CD4-positive, alpha-beta T cell (primary cell): Measurements from ENCODE around the gene KDM4B. TPM values are rescaled to one million over a fixed set of nuclear protein-coding genes. Genes with fewer than 3 reads are reported as not detected.

Experiments used
- ATAC-seq: fragments of 200-7000 bp; cut with Tn5 transposase; one replicate; pipeline ENCODE4 v1.10.0; 2022; ENCODE audit warnings: mild to moderate bottlenecking; ENCODE audit not compliant: poor library complexity
- CTCF ChIA-PET: fragments of 350-600 bp; sonication (Branson Sonifier 250); formaldehyde crosslinking; loops from one replicate; lab custom pipeline; 2021; ENCODE audit warnings: antibody characterized with exemption, inconsistent platforms; lab: Charles Lee
- POLR2A ChIA-PET: fragments of 350-600 bp; sonication (Branson Sonifier 250); formaldehyde crosslinking; loops from one replicate; lab custom pipeline; 2021; ENCODE audit warnings: antibody characterized with exemption, inconsistent platforms; lab: Charles Lee
- DNase-seq, 14 experiments: peaks; one replicate each; pipeline ENCODE4 v3.0.0-alpha.2; 2013 to 2020; ENCODE audit warnings: mixed read lengths in 2 of 14
- H3K27ac ChIP-seq, 2 donors: one replicate each; pipeline versions ENCODE4 v1.5.1 to v1.7.0; 2013; ENCODE audit warnings: low read length in 2 of 2, low read depth in 1 of 2, mild to moderate bottlenecking in 1 of 2
- H3K27me3 ChIP-seq, 2 experiments: 1 replicate in 1 of 2; 2 replicates in 1 of 2; pipeline versions ENCODE4 v1.6.1 to v1.7.0; 2013; ENCODE audit warnings: low read length in 2 of 2, control low read depth in 1 of 2, mild to moderate bottlenecking in 1 of 2, moderate library complexity in 1 of 2; ENCODE audit not compliant: insufficient read depth in 2 of 2, control insufficient read depth in 1 of 2
- H3K36me3 ChIP-seq: one replicate; pipeline ENCODE4 v1.6.1; 2013; ENCODE audit warnings: low read length, control low read depth; ENCODE audit not compliant: insufficient read depth
- H3K4me1 ChIP-seq: one replicate; pipeline ENCODE4 v1.6.1; 2013; ENCODE audit warnings: low read length, control low read depth; ENCODE audit not compliant: insufficient read depth
- H3K4me3 ChIP-seq: one replicate; pipeline ENCODE4 v1.5.1; 2013; ENCODE audit warnings: mild to moderate bottlenecking, low read length, moderate library complexity
- H3K9me3 ChIP-seq, 2 experiments: 1 replicate in 1 of 2; 2 replicates in 1 of 2; pipeline versions ENCODE4 v1.6.1 to v1.7.0; 2013; ENCODE audit warnings: low read length in 2 of 2, mild to moderate bottlenecking in 2 of 2, control low read depth in 1 of 2, moderate library complexity in 1 of 2; ENCODE audit not compliant: control insufficient read depth in 1 of 2, insufficient read depth in 1 of 2
- H3K27ac Mint-ChIP-seq: one replicate; pipeline ENCODE4 v1.8.0; 2020; ENCODE audit warnings: mixed read lengths
- H3K27me3 Mint-ChIP-seq: one replicate; pipeline ENCODE4 v1.8.0; 2021; ENCODE audit warnings: mixed read lengths
- H3K36me3 Mint-ChIP-seq: one replicate; pipeline ENCODE4 v1.8.0; 2021; ENCODE audit warnings: low read depth, mixed read lengths
- H3K4me1 Mint-ChIP-seq: one replicate; pipeline ENCODE4 v1.8.0; 2021; ENCODE audit warnings: low read depth, mixed read lengths
- H3K4me3 Mint-ChIP-seq: one replicate; pipeline ENCODE4 v1.8.0; 2020; ENCODE audit warnings: mild to moderate bottlenecking, mixed read lengths
- H3K9me3 Mint-ChIP-seq: one replicate; pipeline ENCODE4 v1.8.0; 2020; ENCODE audit warnings: mixed read lengths
- intact Hi-C, 2 experiments: fragments of 100-400 bp; cut with DNase I in 1 of 2; cut with micrococcal nuclease in 1 of 2; formaldehyde crosslinking; loops; one replicate each; pipeline versions ENCODE4 v1.15.1 to v1.9.0; 2023 to 2025; cut with DNase I, micrococcal nuclease
- total RNA-seq, 174 experiments: library from RNA in 2 of 174; stranded (reverse) in 2 of 174; gene quantifications; one replicate each; pipeline ENCODE4 v1.2.3 and lab custom pipeline; 2021 to 2026
- TF ChIP-seq, protein P1 (sequence below): fragments of 200-600 bp; IDR thresholded peaks from one replicate; pipeline ENCODE4 v1.8.0; 2022; ENCODE audit warnings: antibody characterized with exemption, mild to moderate bottlenecking

Gene KDM4B
- total RNA-seq, 2 experiments from 2014 or later = 41.8 to 42.5 TPM

DNA sequence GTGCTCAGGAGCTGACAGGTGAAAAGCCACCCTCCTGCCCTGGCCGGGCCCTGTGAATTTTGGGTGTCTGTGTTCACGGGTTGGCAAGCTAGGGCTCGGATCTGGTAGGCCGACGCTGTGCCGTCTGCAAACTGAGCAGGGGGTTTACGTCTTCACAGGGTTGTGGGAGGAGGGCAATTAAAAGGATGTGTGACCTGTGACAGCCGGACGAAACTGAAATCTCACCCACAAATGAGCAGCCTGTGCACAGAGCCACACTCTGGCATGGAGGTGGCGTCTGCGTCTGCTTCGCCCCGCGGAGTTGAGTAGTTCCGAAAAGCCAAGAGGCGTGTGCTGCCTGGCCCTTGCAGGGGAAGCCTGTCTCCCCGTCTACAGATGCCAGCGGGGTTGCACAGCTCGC lies 117.3 kb downstream of the KDM4B start:
- POLR2A ChIA-PET = no interaction called here
- ATAC-seq (no peak), DNase-seq (peak in 2 of 14 experiments; percentile 12 to 24)
- intact Hi-C loops = no loop called here
- H3K4me1 ChIP-seq = no peaks in the 10 kb centered on the region
- H3K36me3 ChIP-seq = peaks cover 51% of the 10 kb centered on the region
- H3K36me3 Mint-ChIP-seq = peaks cover 33% of the 10 kb centered on the region
- no peaks in the 10 kb centered on the region for H3K4me1 Mint-ChIP-seq
- H3K27me3 ChIP-seq = no peaks in the 10 kb centered on the region
- TF ChIP-seq, protein P1, sequence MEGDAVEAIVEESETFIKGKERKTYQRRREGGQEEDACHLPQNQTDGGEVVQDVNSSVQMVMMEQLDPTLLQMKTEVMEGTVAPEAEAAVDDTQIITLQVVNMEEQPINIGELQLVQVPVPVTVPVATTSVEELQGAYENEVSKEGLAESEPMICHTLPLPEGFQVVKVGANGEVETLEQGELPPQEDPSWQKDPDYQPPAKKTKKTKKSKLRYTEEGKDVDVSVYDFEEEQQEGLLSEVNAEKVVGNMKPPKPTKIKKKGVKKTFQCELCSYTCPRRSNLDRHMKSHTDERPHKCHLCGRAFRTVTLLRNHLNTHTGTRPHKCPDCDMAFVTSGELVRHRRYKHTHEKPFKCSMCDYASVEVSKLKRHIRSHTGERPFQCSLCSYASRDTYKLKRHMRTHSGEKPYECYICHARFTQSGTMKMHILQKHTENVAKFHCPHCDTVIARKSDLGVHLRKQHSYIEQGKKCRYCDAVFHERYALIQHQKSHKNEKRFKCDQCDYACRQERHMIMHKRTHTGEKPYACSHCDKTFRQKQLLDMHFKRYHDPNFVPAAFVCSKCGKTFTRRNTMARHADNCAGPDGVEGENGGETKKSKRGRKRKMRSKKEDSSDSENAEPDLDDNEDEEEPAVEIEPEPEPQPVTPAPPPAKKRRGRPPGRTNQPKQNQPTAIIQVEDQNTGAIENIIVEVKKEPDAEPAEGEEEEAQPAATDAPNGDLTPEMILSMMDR = no peak
- no peaks in the 10 kb centered on the region for H3K27me3 Mint-ChIP-seq
- no peak overlapping the region for H3K27ac ChIP-seq
- CTCF ChIA-PET = no interaction called here
- H3K4me3 Mint-ChIP-seq = no peak overlapping the region
- no peak overlapping the region for H3K27ac Mint-ChIP-seq
- H3K9me3 ChIP-seq = no peaks in the 10 kb centered on the region
- no peak overlapping the region for H3K4me3 ChIP-seq
- no peaks in the 10 kb centered on the region for H3K9me3 Mint-ChIP-seq

DNA sequence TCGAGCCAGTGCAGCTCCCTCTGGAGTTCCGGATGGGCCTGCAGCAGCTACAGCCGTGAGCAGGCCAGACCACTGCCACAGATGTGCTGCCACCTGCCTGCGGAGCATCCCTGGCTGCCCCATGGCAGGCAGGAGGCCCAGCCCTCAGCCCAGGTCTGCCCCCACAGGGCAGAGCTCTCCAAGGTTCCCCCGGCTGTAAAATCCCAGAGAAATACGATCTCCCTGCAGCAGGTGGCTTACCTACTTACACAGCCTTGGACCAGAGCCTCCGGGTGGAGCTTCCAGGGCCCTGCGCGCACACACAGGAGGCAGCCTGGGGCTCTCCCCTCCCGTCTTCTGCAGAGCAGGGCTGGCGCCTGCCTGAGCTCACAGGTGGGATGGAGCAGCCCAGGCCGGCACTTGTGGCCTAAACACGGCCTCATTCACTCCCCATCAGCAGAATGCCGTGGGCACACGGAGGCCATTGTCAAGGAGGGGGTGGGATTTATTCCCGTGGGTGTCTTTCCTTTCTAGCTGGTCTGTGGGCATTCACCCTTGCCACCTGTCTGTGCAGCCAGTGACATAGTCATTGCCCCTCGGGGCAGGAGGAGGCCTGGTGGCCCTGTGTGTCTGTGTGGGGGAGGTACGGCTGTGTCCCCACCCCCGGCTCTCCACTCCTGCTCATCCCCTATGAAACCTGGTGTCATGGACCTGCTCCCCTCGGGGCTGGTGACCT lies 118.0 kb downstream of the KDM4B start:
- Histone ChIP-seq H3K36me3 (peaks cover 46% of the 10 kb centered on the region), H3K27ac (no peak overlapping the region), H3K4me3 (no peak overlapping the region), H3K27me3 (no peaks in the 10 kb centered on the region), H3K9me3 (no peaks in the 10 kb centered on the region), H3K4me1 (no peaks in the 10 kb centered on the region)
- TF ChIP-seq, protein P1 = no peak
- POLR2A ChIA-PET = no interaction called here
- Mint-ChIP-seq H3K9me3 (no peaks in the 10 kb centered on the region), H3K27me3 (no peaks in the 10 kb centered on the region), H3K36me3 (peaks cover 31% of the 10 kb centered on the region), H3K27ac (no peak overlapping the region), H3K4me1 (no peaks in the 10 kb centered on the region), H3K4me3 (no peak overlapping the region)
- ATAC-seq (no peak), DNase-seq (no peak)
- intact Hi-C loops = no loop called here
- CTCF ChIA-PET = no interaction called here

DNA sequence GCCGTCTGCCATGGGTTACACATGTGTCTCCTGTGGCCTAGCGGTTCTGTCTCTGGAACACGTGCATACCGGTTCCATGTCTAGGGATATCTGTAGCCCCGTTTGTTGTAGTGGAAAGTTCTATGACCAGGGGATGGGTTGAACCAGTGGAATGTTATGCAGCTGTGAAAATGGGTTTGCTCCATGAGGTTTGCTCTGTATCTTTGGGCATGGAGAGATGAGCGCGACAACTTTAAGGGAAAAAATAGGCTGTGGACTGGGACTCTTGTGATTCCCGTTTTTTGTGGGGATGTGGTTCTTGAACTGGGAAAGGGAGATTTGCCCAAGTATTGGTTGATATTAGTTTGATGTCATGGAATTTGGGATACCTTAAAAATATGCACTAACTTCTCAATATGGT lies 120.4 kb downstream of the KDM4B start:
- Mint-ChIP-seq H3K36me3 (peaks cover 26% of the 10 kb centered on the region), H3K4me1 (no peaks in the 10 kb centered on the region), H3K27ac (no peak overlapping the region), H3K9me3 (no peaks in the 10 kb centered on the region), H3K4me3 (no peak overlapping the region), H3K27me3 (no peaks in the 10 kb centered on the region)
- intact Hi-C loops = no loop called here
- H3K9me3 ChIP-seq = no peaks in the 10 kb centered on the region
- ChIA-PET CTCF (no interaction called here), POLR2A (no interaction called here)
- H3K4me3 ChIP-seq = no peak overlapping the region
- TF ChIP-seq, protein P1 = no peak
- no peaks in the 10 kb centered on the region for H3K27me3 ChIP-seq
- no peak for ATAC-seq
- H3K36me3 ChIP-seq = peaks cover 36% of the 10 kb centered on the region
- DNase-seq = no peak
- H3K4me1 ChIP-seq = no peaks in the 10 kb centered on the region
- H3K27ac ChIP-seq = no peak overlapping the region
